ENCODE measurements around the gene NR2C1.

DNA sequence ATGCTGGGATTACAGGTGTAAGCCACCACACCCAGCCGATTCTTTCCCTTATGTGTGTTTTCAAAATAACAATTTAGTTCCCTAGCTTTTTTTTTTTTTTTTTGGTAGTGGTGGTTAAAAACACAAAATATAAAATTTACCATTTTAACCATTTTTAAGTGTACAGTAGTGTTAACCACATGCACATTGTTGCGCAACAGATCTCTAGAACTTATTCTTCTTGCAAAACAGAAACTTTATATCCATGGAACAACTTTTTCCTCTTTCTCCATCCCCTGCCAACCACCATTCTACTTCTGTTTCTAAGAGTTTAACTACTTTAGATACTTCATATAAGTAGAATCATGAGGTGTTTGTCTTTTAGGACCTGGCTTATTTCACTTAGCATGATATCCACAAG is 68.8 kb downstream of the NR2C1 start:
- TF ChIP-seq CTCF (IDR thresholded peaks at IDR 0.05; ENCODE audit: low read depth, low read length): no peak
- TF ChIP-seq EZH2phosphoT487 (IDR thresholded peaks at IDR 0.05; ENCODE audit: low read depth): no peak
